ENCODE data around the gene NR2E3.

GRCh38 chr15:71807125-71807629, 3.2 kb upstream of the NR2E3 start:
- TF ChIP-seq CTCF (IDR thresholded peaks at IDR 0.05): no peak
- no peak for TF ChIP-seq POLR2A (IDR thresholded peaks at IDR 0.05)

Measured in lower leg skin (tissue), 3 donors.